ENCODE results near the gene SOX9.

- TF ChIP-seq CREB5 (CRISPR knock-in tag; IDR thresholded peaks at IDR 0.05; ENCODE audit: low read depth) (no peak), RARB (CRISPR knock-in tag; IDR thresholded peaks at IDR 0.05) (no peak), ISL1 (CRISPR knock-in tag; IDR thresholded peaks at IDR 0.05) (no peak), PPARA (CRISPR knock-in tag; IDR thresholded peaks at IDR 0.05; ENCODE audit: borderline replicate concordance) (no peak), POU6F1 (CRISPR knock-in tag; IDR thresholded peaks at IDR 0.05; ENCODE audit: borderline replicate concordance, low read depth) (no peak), CSDC2 (CRISPR knock-in tag; IDR thresholded peaks at IDR 0.05) (no peak), ZNF565 (CRISPR knock-in tag; conservative IDR thresholded peaks at IDR 0.05; ENCODE audit: low read depth) (no peak), ZFP3 (CRISPR knock-in tag; IDR thresholded peaks at IDR 0.05) (no peak), TCF4 (CRISPR knock-in tag; IDR thresholded peaks at IDR 0.05; ENCODE audit: borderline replicate concordance) (no peak), CSRNP3 (CRISPR knock-in tag; IDR thresholded peaks at IDR 0.05) (no peak), ZNF8 (CRISPR knock-in tag; IDR thresholded peaks at IDR 0.05) (no peak), ZFP30 (CRISPR knock-in tag; IDR thresholded peaks at IDR 0.05) (no peak), TSHZ2 (CRISPR knock-in tag; IDR thresholded peaks at IDR 0.05) (no peak)
Measured at GRCh38 chr17:72124438-72124775, 3.6 kb downstream of the SOX9 start.

Data from SK-N-SH treated with all-trans-retinoic acid at 6 μM for 48 hours (cell line).